ENCODE results near the gene INPP4A. TPM values are rescaled to one million over a fixed set of nuclear protein-coding genes. Genes with fewer than 3 reads are reported as not detected.

INPP4A gene
- total and polyA plus RNA-seq, 7 donors, result 1.8 to 49.9 (median 30.4) TPM

- intact Hi-C loops (cut with DNase I), result no loop called here
- Histone ChIP-seq H3K27ac (no peak overlapping the region), H3K36me3 (no peaks in the 10 kb centered on the region), H3K4me3 (no peak overlapping the region), H3K4me1 (peaks cover 0 to 58% (median 42%) of the 10 kb centered on the region in 4 donors), H3K27me3 (no peaks in the 10 kb centered on the region), H3K9me3 (no peaks in the 10 kb centered on the region)
- TF ChIP-seq POLR2A (IDR thresholded peaks at IDR 0.05) (no peak), POLR2AphosphoS5 (IDR thresholded peaks at IDR 0.05) (no peak), CTCF (IDR thresholded peaks at IDR 0.05) (no peak), EP300 (IDR thresholded peaks at IDR 0.05) (no peak)
- DNase-seq, result peak; percentile 28
- WGBS, 2 donors, result 93 to 96% methylated on average over 5 of the region's 5 CpGs
Measured at GRCh38 chr2:98512699-98513098, 68.0 kb downstream of the INPP4A start.

GRCh38 chr2:98514096-98514639 is 69.5 kb downstream of the INPP4A start:
- no peak overlapping the region for H3K4me3 ChIP-seq
- intact Hi-C loops (cut with DNase I), result no loop called here
- peaks cover 0 to 58% (median 38%) of the 10 kb centered on the region in 4 donors for H3K4me1 ChIP-seq
- no peaks in the 10 kb centered on the region for H3K36me3 ChIP-seq
- TF ChIP-seq EP300 (IDR thresholded peaks at IDR 0.05) (no peak), POLR2AphosphoS5 (IDR thresholded peaks at IDR 0.05) (no peak), POLR2A (IDR thresholded peaks at IDR 0.05) (no peak), CTCF (IDR thresholded peaks at IDR 0.05) (no peak)
- no peak for DNase-seq
- peak overlapping the region; percentile 55 to 78 (median 69) for H3K27ac ChIP-seq
- 96 to 97% methylated on average over 5 of the region's 5 CpGs for WGBS, 2 donors
- H3K9me3 ChIP-seq, result no peaks in the 10 kb centered on the region
- no peaks in the 10 kb centered on the region for H3K27me3 ChIP-seq

GRCh38 chr2:98514879-98515249 is 70.2 kb downstream of the INPP4A start:
- no peak for TF ChIP-seq EP300 (IDR thresholded peaks at IDR 0.05)
- TF ChIP-seq POLR2AphosphoS5 (IDR thresholded peaks at IDR 0.05), result no peak
- no peak for TF ChIP-seq POLR2A (IDR thresholded peaks at IDR 0.05)
- TF ChIP-seq CTCF (IDR thresholded peaks at IDR 0.05), result no peak
- peaks cover 0 to 58% (median 38%) of the 10 kb centered on the region in 4 donors for H3K4me1 ChIP-seq
- peak overlapping the region; percentile 55 to 78 (median 69) for H3K27ac ChIP-seq
- peak; percentile 44 for DNase-seq
- no peaks in the 10 kb centered on the region for H3K36me3 ChIP-seq
- no peaks in the 10 kb centered on the region for H3K9me3 ChIP-seq
- H3K4me3 ChIP-seq, result no peak overlapping the region
- intact Hi-C loops (cut with DNase I), result loop anchor here (5.0 kb wide), 2 partner anchors 47 to 103 kb away; no protein-coding TSS in a partner anchor
- H3K27me3 ChIP-seq, result no peaks in the 10 kb centered on the region
- 88 to 89% methylated on average over 4 of the region's 4 CpGs for WGBS, 2 donors

- DNase-seq, result peak; percentile 62
- WGBS, 2 donors, result 78 to 85% methylated on average over 13 of the region's 13 CpGs
- H3K36me3 ChIP-seq, result peaks cover 0 to 5% (median 0%) of the 10 kb centered on the region in 4 donors
- peaks cover 0 to 58% (median 38%) of the 10 kb centered on the region in 4 donors for H3K4me1 ChIP-seq
- no peaks in the 10 kb centered on the region for H3K9me3 ChIP-seq
- no peak overlapping the region for H3K4me3 ChIP-seq
- intact Hi-C loops (cut with DNase I), result loop anchor here (5.0 kb wide), 2 partner anchors 47 to 103 kb away; no protein-coding TSS in a partner anchor
- H3K27ac ChIP-seq, result peak overlapping the region; percentile 55 to 78 (median 69)
- TF ChIP-seq CTCF (IDR thresholded peaks at IDR 0.05) (no peak), POLR2A (IDR thresholded peaks at IDR 0.05) (no peak), POLR2AphosphoS5 (IDR thresholded peaks at IDR 0.05) (no peak), EP300 (IDR thresholded peaks at IDR 0.05) (no peak)
- H3K27me3 ChIP-seq, result no peaks in the 10 kb centered on the region
Measured at GRCh38 chr2:98515250-98515991, 70.8 kb downstream of the INPP4A start.

Measured in sigmoid colon (tissue), 7 donors.